ENCODE measurements around the gene CNTNAP2.

GRCh38 chr7:147081117-147081516 lies 964.5 kb downstream of the CNTNAP2 start:
- TF ChIP-seq CTCF (IDR thresholded peaks at IDR 0.05) = no peak
- TF ChIP-seq POLR2A (IDR thresholded peaks at IDR 0.05) = no peak
